ENCODE data around the gene CFB. TPM values are rescaled to one million over a fixed set of nuclear protein-coding genes. Genes with fewer than 3 reads are reported as not detected.

CFB gene
- total and polyA plus RNA-seq, 9 of the 15 experiments (the other 6 are each of a cell fraction or from before 2014, with no cell fraction given): 0.08 to 0.91 (median 0.22) TPM; not detected in 4

DNA sequence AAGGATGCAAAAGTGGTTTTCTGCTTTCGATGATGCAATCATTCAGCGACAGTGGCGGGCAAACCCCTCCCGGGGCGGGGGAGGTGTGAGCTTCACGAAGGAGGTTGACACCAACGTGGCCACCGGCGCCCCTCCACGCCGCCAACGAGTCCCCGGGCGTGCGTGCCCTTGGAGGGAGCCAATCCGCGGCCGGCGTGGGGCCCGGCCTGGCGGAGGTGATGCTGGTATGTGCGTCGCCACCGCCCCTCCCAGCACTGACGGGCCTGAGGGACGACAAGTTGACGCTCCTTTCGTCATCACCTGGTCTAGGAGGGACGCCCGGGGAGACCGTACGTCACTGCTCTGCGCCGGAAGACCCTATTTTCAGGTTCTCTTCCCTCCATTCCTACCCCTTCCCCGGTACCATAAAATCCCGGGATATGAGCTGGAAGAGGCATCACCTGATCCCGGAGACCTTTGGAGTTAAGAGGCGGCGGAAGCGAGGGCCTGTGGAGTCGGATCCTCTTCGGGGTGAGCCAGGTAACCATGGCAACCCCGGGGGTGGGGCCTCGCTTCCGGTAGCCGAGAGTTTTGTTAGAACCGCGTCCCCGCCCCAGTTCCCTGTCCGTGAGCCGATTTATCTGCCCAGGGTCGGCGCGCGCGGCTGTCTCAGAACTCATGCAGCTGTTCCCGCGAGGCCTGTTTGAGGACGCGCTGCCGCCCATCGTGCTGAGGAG lies 26.3 kb downstream of the CFB start, which contains the start of gene DXO (continued):
- TF ChIP-seq ZNF311 (CRISPR knock-in tag; IDR thresholded peaks at IDR 0.05) (no peak), ZNF184 (CRISPR knock-in tag; IDR thresholded peaks at IDR 0.05) (no peak), LARP7 (IDR thresholded peaks at IDR 0.05) (0 out of 2 replicates have a peak, but pooled peaks have one; percentile 67), HNRNPL (IDR thresholded peaks at IDR 0.05; ENCODE audit: low read depth, low read length) (no peak), HDAC6 (IDR thresholded peaks at IDR 0.05; ENCODE audit: low read depth, low read length) (no peak), CBX1 (IDR thresholded peaks at IDR 0.05; ENCODE audit: low read depth) (0 out of 2 replicates have a peak, but pooled peaks have one; percentile 47), SMARCA5 (IDR thresholded peaks at IDR 0.05) (no peak), PML (IDR thresholded peaks at IDR 0.05; ENCODE audit: low read length) (peak; percentile 38), TAF9B (IDR thresholded peaks at IDR 0.05; ENCODE audit: partially characterized antibody) (peak; percentile 55), ZC3H8 (IDR thresholded peaks at IDR 0.05) (0 out of 2 replicates have a peak, but pooled peaks have one; percentile 53), KDM2B (CRISPR knock-in tag; IDR thresholded peaks at IDR 0.05) (no peak), MEF2A (IDR thresholded peaks at IDR 0.05; ENCODE audit: control insufficient read depth, low read depth, low read length) (no peak), ZSCAN32 (CRISPR knock-in tag; IDR thresholded peaks at IDR 0.05) (peak; percentile 98), CBFA2T3 (IDR thresholded peaks at IDR 0.05) (peak; percentile 39), GATAD2B (IDR thresholded peaks at IDR 0.05; ENCODE audit: borderline replicate concordance) (peak; percentile 87; the same call in 1 of the 2 replicates), CBFB (CRISPR knock-in tag; IDR thresholded peaks at IDR 0.05) (no peak), POLR3G (IDR thresholded peaks at IDR 0.05; ENCODE audit: extremely low read depth, insufficient read length, insufficient replicate concordance) (no peak), FOXA1 (IDR thresholded peaks at IDR 0.05; ENCODE audit: borderline replicate concordance) (no peak), ZNF764 (CRISPR knock-in tag; IDR thresholded peaks at IDR 0.05; ENCODE audit: low read depth) (no peak)
- TF ChIP-seq, protein P1, sequence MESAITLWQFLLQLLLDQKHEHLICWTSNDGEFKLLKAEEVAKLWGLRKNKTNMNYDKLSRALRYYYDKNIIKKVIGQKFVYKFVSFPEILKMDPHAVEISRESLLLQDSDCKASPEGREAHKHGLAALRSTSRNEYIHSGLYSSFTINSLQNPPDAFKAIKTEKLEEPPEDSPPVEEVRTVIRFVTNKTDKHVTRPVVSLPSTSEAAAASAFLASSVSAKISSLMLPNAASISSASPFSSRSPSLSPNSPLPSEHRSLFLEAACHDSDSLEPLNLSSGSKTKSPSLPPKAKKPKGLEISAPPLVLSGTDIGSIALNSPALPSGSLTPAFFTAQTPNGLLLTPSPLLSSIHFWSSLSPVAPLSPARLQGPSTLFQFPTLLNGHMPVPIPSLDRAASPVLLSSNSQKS (CRISPR knock-in tag; IDR thresholded peaks at IDR 0.05): no peak
- TF ChIP-seq, protein P2, sequence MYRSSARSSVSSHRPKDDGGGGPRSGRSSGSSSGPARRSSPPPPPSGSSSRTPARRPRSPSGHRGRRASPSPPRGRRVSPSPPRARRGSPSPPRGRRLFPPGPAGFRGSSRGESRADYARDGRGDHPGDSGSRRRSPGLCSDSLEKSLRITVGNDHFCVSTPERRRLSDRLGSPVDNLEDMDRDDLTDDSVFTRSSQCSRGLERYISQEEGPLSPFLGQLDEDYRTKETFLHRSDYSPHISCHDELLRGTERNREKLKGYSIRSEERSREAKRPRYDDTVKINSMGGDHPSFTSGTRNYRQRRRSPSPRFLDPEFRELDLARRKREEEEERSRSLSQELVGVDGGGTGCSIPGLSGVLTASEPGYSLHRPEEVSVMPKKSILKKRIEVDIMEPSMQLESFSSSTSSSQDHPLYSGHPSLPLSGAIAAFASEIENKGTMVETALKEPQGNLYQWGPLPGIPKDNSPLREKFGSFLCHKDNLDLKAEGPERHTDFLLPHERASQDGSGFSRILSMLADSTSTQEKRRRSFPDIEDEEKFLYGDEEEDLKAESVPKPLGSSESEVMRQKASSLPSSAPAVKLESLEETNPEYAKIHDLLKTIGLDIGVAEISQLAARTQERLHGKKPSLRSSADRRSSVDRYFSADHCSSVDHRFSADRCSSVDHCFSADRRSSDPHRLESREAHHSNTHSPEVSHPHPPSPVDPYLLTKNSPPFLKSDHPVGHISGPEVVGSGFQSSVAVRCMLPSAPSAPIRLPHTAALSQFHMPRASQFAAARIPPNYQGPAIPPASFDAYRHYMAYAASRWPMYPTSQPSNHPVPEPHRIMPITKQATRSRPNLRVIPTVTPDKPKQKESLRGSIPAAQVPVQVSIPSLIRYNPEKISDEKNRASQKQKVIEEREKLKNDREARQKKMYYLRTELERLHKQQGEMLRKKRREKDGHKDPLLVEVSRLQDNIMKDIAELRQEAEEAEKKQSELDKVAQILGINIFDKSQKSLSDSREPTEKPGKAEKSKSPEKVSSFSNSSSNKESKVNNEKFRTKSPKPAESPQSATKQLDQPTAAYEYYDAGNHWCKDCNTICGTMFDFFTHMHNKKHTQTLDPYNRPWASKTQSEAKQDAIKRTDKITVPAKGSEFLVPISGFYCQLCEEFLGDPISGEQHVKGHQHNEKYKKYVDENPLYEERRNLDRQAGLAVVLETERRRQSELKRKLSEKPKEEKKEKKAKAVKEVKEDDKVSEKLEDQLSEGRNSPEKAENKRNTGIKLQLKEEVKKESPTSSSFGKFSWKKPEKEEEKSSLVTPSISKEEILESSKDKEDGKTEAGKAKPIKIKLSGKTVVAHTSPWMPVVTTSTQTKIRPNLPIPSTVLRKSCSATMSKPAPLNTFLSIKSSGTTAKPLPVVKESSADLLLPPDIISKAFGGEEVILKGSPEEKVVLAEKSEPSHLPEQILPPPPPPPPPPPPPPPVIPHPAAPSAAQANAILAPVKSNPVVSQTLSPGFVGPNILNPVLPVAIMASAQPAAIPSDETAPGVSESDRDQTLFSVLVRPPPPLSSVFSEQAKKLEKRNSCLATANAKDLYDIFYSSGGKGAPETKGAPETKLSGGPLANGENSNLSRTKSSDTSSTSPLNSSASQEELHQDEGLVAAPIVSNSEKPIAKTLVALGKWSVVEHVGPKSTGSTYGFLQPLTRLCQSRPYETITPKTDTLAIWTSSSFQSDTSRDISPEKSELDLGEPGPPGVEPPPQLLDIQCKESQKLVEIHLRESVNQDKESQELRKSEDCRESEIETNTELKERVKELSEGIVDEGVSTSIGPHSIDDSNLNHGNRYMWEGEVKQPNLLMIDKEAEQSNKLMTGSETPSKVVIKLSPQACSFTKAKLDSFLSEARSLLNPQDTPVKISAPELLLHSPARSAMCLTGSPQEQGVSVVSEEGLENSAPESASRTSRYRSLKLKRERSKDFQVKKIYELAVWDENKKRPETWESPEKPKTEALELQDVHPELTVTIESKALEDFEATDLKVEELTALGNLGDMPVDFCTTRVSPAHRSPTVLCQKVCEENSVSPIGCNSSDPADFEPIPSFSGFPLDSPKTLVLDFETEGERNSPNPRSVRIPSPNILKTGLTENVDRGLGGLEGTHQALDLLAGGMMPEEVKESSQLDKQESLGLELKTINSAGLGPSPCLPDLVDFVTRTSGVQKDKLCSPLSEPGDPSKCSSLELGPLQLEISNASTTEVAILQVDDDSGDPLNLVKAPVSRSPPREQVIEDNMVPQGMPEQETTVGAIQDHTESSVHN (IDR thresholded peaks at IDR 0.05; ENCODE audit: borderline replicate concordance in 1 of 2, low read depth in 1 of 2): peak in 1 of 2 experiments; percentile 82; a peak in 2 of 4 replicates
